NCI-H510A (cell line): ENCODE measurements around the gene PVALEF.

ENCODE experiments used
- DNase-seq: peaks from one replicate; lab custom pipeline; 2025; lab: John Stamatoyannopoulos, UW

PVALEF gene

DNA sequence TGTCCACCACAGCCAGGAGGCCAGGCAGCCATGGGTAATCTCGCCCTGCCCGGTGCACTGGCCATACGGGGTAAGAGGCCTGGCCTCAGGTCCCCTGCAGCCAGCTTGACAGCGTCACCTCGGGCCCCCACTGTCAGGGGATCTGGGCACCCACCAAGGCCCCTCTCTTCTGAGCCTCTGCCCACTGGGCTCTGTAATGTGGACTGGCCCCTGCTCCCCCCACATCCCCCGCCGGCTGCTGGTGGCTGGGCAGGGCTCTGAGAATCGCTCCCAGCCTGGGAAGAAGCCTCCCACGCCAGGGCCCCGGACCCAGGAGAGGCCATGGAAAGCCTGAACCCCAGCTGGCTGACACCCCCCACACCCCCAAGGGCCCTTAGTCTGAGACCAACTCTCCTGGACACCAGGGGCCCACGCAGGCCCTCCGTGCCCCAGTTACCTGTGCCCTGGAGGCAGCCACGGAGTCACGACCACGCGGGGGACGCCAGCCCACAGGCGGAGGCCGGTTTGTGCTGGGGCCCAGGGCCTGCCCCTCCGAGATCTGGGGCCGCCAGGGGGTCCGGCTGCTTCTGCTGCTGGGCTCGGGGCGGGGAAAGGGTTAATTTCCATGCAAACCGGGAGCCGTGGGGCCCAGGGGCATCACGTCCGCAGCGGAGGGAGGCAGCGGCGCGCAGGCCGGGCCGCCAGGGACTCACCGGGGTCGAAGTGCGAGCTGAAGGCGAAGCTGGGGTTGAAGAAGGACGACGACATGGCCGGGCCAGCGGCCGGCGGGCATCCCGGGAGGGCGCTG lies at the start of gene PVALEF:
Gene PVALEF, plus strand, starts transcription at position 262 of the 787 bp plus-strand sequence. CDS start 15,720 bp downstream, outside the sequence.
- no peak for DNase-seq

GRCh38 chr17:81115749-81116464 lies 49.4 kb upstream of the PVALEF start:
- DNase-seq = no peak

GRCh38 chr17:81116704-81117103 lies 48.6 kb upstream of the PVALEF start:
- DNase-seq = peak; percentile 32

DNA sequence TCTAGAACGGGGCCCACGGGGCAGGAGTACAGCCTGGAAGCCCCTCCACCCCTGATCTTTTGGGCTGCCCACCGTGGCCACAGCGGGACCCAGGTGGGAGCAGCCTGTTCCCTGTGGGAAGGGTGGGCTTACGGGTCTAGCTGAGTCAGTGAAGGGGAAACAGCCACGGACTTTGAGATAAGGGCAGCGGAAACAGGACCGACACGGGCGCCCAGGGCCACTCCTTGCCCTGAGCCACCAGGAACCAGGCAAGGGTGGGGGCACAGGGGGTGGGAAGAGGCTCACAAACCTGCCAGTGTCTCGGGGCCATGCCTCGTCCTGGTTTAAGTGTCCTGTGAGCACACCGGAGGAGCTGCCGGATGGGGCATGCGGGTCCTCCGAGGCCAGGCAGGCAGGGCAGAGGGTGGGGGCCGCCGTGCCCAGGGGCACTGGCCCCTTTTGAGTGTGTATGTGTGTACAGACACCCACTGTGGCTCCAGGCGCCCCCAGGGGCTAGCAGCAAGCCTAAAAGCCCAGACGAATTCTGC lies 47.6 kb upstream of the PVALEF start:
- DNase-seq = no peak

DNA sequence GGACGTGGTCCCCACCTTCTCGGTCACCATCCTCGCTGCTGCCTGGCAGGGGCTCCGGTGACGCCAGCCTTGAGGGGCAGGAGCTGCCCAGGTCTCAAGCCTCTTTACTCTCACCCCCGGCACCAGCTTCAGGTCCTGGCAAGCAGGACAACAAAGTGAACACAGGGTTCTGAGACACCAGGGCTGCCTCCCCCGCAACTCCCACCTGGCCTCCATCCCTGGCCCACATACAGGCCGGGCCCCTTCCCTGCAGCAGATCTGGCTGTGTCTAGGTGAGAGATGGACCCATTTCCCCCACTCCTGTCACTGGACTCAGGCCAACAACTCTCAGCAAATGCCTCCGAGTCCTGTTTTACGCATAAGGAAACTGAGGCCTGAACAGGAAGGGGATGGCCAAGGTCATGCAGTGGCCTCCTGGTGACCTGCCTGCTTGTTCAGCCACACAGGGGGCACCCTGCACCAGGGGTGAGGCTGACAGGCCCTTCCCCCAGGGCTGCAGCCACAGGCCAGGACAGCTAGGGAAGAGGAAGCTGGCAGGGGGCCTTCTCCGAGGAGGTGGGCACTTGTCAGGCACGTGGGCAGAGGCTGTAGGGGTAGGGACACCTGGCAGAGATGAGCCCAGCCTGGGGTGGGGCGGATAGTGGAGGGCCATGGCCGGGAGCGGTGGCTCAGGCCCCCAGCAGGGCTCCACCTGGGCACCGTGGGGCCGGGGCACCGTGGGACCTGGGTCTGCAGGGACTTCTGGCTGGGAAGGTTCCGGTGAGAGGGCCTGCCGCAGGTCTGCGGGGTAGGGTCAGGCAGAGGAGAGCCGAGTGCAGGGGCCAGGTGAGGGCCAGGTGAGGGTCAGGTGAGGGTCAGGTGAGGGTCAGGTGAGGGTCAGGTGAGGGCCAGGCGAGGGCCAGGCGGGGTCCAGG lies 46.7 kb upstream of the PVALEF start:
- no peak for DNase-seq

GRCh38 chr17:81119223-81120148 lies 45.8 kb upstream of the PVALEF start:
- DNase-seq = peak; percentile 64

DNA sequence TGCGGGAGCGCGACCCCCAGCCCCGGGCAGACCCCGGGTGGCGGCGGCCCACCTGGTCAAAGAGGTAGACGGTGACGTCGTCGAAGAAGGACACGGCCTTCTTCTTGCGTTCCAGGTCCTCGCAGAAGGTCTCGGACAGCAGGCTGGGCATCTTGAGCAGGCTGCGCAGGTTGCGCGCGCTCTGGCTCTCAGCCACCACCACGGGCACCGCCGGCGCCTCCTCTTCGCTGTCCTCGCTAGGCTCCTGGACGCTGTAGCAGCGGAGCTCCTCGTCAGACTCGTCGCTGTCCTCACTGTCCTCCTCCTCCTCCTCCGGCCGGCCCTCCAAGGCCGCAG lies 45.2 kb upstream of the PVALEF start:
- DNase-seq = no peak

DNA sequence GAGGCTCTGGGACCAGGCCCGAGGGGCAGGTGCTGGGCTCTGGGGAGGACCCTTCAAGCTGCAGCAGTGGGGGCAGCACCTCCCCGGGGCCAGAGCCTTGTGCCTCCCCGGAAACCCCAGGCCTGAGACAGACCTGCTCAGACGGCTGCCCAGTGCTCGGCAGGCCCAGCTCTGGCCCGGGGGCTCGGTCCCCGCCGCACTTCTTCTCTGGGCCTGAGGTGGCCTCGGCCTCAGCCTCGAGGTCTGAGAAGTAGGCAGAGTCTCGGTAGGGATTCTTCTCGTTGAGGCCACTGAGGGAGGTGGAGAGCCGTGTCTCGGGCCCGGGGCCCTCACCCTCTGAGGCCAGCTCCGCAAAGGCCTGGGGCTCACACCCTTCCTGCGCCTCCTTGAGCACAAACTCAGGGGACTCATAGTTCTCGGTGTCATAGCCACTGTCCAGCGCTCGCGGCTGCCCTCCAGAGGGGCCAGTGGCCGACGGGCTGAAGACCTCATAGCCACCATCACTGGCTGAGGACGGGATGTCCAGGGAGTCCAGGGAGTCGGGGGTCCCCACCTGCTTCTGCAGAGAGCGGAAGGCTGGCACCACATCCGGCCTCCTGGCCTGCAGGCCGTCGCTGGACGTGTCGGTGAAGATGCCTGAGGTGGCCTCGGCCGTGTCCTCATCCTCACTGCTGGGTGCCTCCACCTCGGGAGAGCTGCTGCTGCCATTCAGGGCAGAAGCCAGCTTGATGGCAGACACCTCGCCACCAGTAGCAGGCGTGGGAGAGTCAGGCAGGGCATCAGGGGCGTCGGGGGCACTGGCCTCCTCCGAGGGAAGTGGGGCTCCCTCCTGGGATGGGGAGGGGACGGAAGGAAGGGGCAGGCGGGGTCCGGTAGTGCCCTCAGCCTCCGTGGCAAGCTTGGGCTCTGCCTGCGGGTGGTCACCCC lies 44.3 kb upstream of the PVALEF start:
- DNase-seq = no peak

DNA sequence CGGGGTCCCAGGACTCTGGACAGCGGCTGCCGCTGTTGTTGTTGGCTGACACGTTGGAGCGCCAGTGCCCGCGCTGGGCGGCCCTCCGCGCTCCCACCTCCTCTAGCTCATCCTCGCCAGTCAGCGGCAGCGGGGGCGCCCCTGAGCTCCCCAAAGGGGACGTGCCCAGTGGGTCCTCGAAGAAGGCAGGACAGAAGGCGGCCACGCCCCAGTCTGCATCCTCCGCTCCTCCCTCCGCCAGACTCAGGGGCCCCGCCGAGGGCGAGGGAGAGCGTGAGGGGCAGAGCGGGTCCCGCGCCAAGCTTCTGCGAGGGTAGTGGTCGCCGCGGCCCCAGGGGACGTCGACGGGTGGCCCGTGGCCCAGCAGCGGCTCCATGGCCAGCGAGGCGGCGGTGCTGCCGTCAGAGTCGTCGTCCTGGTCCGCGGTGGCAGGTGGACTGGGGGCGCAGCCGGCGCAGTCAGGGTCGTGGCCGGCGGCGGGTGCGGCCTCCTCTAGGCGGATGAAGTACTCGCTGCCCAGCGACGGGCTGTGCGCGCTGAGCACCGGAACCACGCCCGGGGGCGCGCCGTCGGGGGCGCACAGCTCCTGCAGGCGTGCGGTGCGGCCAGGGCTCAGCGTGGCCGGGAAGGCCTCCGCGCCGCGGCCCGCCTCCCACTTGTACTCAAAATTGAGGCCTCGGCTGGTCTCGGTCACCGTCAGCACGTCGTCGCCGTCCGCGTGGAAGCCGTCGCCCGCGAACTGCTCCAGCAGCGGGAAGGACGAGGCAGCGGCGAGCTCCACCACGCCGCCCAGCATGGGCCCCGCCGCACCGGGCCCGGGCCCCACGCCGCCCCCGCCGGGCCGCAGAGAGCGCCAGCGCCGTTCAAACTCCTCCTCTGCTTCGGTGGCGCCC lies 43.2 kb upstream of the PVALEF start:
- no peak for DNase-seq

GRCh38 chr17:81123052-81124048 lies 42.0 kb upstream of the PVALEF start:
- no peak for DNase-seq

DNA sequence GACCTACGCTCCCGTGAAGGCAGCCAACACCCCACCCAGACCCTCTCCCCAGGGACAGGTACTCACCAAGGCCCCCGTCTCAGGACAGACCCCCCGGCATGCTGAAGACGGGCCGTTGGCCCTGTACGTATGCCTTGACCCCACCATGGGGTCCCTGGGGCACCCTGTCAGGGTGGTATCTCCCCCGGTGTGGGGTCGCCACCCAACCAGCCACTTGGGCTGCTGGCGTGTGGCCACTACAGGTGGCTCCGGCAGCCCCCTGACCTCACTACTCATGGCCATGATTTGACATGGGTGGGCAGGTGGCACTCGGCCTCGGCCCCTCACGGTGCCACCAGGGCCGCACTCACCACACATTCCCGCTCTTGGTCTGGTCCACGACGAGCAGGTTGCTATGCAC lies 40.9 kb upstream of the PVALEF start:
- no peak for DNase-seq

- peak; percentile 54 for DNase-seq
Measured at GRCh38 chr17:81125573-81126081, 39.7 kb upstream of the PVALEF start.

GRCh38 chr17:81126281-81127132 lies 38.8 kb upstream of the PVALEF start:
- DNase-seq = no peak

DNA sequence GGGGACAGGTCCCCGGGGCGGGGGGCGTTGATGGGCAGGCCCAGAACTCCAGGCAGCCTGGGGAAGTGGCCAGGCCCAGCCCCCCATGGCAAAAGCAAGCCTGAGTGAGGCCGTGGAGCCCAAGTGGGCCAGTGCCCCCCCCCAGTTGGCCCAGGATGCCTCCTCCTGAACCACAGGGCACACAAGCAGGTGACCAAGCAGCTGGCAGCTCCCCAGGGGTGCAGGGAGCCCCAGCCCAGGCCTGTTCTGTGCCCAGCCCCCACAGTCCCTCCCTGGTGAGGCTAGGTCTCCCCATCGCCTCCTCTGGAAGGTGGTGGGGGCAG lies 38.2 kb upstream of the PVALEF start:
- DNase-seq = no peak

DNA sequence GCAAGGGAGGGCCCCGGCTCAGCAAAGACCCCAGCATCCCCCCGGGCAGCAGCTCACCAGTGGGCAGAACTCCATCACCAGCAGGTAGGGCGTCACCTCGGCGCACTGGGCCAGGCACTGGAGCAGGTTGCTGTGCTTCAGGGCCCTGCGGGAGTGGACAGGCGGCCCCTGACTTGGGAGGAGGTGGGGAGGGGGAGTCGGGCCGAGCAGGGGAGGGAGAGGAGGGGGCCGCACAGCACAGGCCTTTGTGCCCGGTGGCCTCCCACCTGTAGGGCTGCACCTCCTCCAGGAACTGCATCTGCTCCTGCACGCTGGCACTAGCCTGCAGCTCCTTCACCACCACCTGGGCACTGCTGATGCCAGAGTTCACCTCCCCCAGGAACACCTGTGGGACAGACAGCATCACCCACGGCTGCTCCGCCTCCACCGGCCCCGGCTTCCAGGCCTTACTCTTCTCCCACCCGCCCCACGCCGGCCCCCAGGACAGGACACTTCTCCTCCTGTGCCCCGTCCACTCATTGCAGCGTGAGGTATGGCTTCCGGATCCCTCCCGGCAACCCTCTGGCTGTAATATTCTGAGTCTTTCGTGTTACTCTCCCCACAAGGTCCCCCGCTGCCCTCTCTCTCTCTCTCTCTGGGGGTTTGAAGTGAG lies 37.7 kb upstream of the PVALEF start:
- no peak for DNase-seq

- no peak for DNase-seq
Measured at GRCh38 chr17:81128338-81128737, 37.0 kb upstream of the PVALEF start.
